ENCODE data around the gene SLC41A1.
"Not testable (repeated sequence)": the region's sequence is repeated elsewhere in the genome, so short reads cannot be mapped to it uniquely, and the experiment has no call there.

The SLC41A1 gene

GRCh38 chr1:205812878-205813754 is at the start of gene SLC41A1:
TSS of gene SLC41A1 (minus strand) at chr1:205813198. CDS start at chr1:205810441, 2,757 bp downstream.
- in situ Hi-C loops (cut with MboI; ENCODE audit: low sequenced_read_pairs): no loop called here

- in situ Hi-C loops (cut with MboI; ENCODE audit: low sequenced_read_pairs): no loop called here
Measured at GRCh38 chr1:205861540-205861939, 48.5 kb upstream of the SLC41A1 start.

GRCh38 chr1:205858141-205858961 is 45.4 kb upstream of the SLC41A1 start:
- in situ Hi-C loops (cut with MboI; ENCODE audit: low sequenced_read_pairs): no loop called here

- in situ Hi-C loops (cut with MboI; ENCODE audit: low sequenced_read_pairs): not testable (repeated sequence)
Measured at GRCh38 chr1:205857501-205857900, 44.5 kb upstream of the SLC41A1 start.

- in situ Hi-C loops (cut with MboI; ENCODE audit: low sequenced_read_pairs): no loop called here
Measured at GRCh38 chr1:205856433-205856832, 43.4 kb upstream of the SLC41A1 start.

GRCh38 chr1:205852969-205853368 is 40.0 kb upstream of the SLC41A1 start:
- in situ Hi-C loops (cut with MboI; ENCODE audit: low sequenced_read_pairs): no loop called here

GRCh38 chr1:205851993-205852392 is 39.0 kb upstream of the SLC41A1 start:
- in situ Hi-C loops (cut with MboI; ENCODE audit: low sequenced_read_pairs): no loop called here

- in situ Hi-C loops (cut with MboI; ENCODE audit: low sequenced_read_pairs): no loop called here
Measured at GRCh38 chr1:205849619-205850355, 36.8 kb upstream of the SLC41A1 start, which contains the start of gene PM20D1. TSS of gene PM20D1 (minus strand) at chr1:205850132. CDS start at chr1:205850072, 60 bp downstream.

GRCh38 chr1:205843036-205843859 is 30.2 kb upstream of the SLC41A1 start:
- in situ Hi-C loops (cut with MboI; ENCODE audit: low sequenced_read_pairs): no loop called here

GRCh38 chr1:205842229-205842628 is 29.2 kb upstream of the SLC41A1 start:
- in situ Hi-C loops (cut with MboI; ENCODE audit: low sequenced_read_pairs): no loop called here

- in situ Hi-C loops (cut with MboI; ENCODE audit: low sequenced_read_pairs): no loop called here
Measured at GRCh38 chr1:205840146-205840923, 27.3 kb upstream of the SLC41A1 start.

GRCh38 chr1:205837382-205837970 is 24.5 kb upstream of the SLC41A1 start:
- in situ Hi-C loops (cut with MboI; ENCODE audit: low sequenced_read_pairs): no loop called here

- in situ Hi-C loops (cut with MboI; ENCODE audit: low sequenced_read_pairs): no loop called here
Measured at GRCh38 chr1:205834751-205835150, 21.8 kb upstream of the SLC41A1 start.

GRCh38 chr1:205832326-205832751 is 19.3 kb upstream of the SLC41A1 start:
- in situ Hi-C loops (cut with MboI; ENCODE audit: low sequenced_read_pairs): no loop called here

- in situ Hi-C loops (cut with MboI; ENCODE audit: low sequenced_read_pairs): no loop called here
Measured at GRCh38 chr1:205827623-205828022, 14.6 kb upstream of the SLC41A1 start.

GRCh38 chr1:205826995-205827394 is 14.0 kb upstream of the SLC41A1 start:
- in situ Hi-C loops (cut with MboI; ENCODE audit: low sequenced_read_pairs): no loop called here

- in situ Hi-C loops (cut with MboI; ENCODE audit: low sequenced_read_pairs): no loop called here
Measured at GRCh38 chr1:205826016-205826806, 13.2 kb upstream of the SLC41A1 start.

- in situ Hi-C loops (cut with MboI; ENCODE audit: low sequenced_read_pairs): no loop called here
Measured at GRCh38 chr1:205824180-205824579, 11.2 kb upstream of the SLC41A1 start.
